ENCODE measurements around the gene STARD13. TPM values are rescaled to one million over a fixed set of nuclear protein-coding genes. Genes with fewer than 3 reads are reported as not detected.

STARD13 gene
- total and polyA plus RNA-seq, 7 experiments from 2014 or later: 0.30 to 1.1 (median 0.73) TPM; not detected in 2

DNA sequence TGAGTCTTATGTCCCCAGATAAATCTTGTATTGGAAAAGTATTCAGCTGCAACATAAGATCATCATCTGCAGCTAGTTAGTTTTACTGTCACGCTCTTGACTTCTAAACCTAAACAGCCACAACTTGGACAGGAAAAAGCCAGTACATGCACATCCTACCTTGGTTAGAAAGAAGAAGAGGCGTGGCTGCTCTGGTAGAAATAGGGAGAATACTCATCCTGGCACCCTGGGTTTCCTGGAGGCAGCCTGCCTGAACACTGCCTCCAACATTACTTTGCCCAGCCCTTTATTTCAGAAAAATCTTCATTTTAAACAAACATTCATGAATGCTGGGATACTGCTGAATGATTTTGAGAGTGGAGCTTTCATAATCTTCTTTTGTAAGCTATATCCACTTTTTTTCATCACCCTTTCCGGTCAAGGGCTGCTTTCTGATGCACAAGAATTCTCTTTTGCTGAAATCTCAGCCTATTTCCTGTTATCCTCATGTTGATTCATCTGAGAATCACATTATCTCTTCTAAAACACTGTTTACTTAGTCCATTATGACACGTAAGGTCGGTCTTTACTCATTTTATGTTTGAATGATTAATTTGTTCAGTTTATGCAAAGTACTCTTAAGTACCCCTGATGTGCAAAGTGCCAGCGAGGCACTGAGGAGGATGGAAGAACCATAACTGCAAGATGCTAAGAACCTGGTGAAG, 55.2 kb downstream of the STARD13 start:
- H3K27me3 Mint-ChIP-seq: peaks cover 0 to 5% (median 4%) of the 10 kb centered on the region in 5 donors
- CTCF ChIA-PET: interaction anchor here (0.6 to 4.3 kb wide), 5 partner anchors 40 to 494 kb away, joined by 3 to 31 read pairs (median 4); no protein-coding TSS in a partner anchor
- no peak for DNase-seq

GRCh38 chr13:33229446-33230177, 55.9 kb downstream of the STARD13 start:
- intact Hi-C loops (cut with micrococcal nuclease): loop anchor here (5.0 to 10.0 kb wide), 2 partner anchors 585 to 642 kb away; partner anchors contain the start of genes PDS5B (in 1 of the 2) and RFC3 (in 1 of the 2)
- Histone ChIP-seq H3K36me3 (ENCODE audit: control insufficient read depth in 2 of 3, insufficient read depth in 3 of 3, low read length in 3 of 3) (no peaks in the 10 kb centered on the region), H3K4me3 (ENCODE audit: low read length) (no peak overlapping the region), H3K9me3 (ENCODE audit: control insufficient read depth in 2 of 3, low read length in 3 of 3) (no peaks in the 10 kb centered on the region), H3K27me3 (ENCODE audit: control insufficient read depth in 2 of 2, insufficient read depth in 2 of 2, low read length in 2 of 2) (no peaks in the 10 kb centered on the region), H3K27ac (ENCODE audit: low read depth, low read length) (no peak overlapping the region), H3K4me1 (ENCODE audit: control insufficient read depth in 2 of 2, insufficient read depth in 2 of 2, low read length in 2 of 2) (peaks cover 0 to 4% of the 10 kb centered on the region in 2 donors)
- ChIA-PET CTCF (interaction anchor here (0.6 to 4.3 kb wide), 5 partner anchors 39 to 495 kb away, joined by 3 to 31 read pairs (median 6); no protein-coding TSS in a partner anchor), POLR2A (no interaction called here)
- no peak overlapping the region for H3K4me3 Mint-ChIP-seq
- no peak for ATAC-seq
- peaks cover 0 to 12% (median 3%) of the 10 kb centered on the region in 5 donors for H3K36me3 Mint-ChIP-seq
- peaks cover 0 to 5% (median 4%) of the 10 kb centered on the region in 5 donors for H3K27me3 Mint-ChIP-seq
- peaks cover 0 to 8% (median 6%) of the 10 kb centered on the region in 7 donors for H3K4me1 Mint-ChIP-seq
- no peak for DNase-seq
- peaks cover 2 to 20% (median 11%) of the 10 kb centered on the region in 11 donors for H3K9me3 Mint-ChIP-seq
- H3K27ac Mint-ChIP-seq: no peak overlapping the region

More for the DNA sequence above, 55.2 kb downstream of the STARD13 start:
- H3K4me3 ChIP-seq (ENCODE audit: low read length): no peak overlapping the region
- no peak for ATAC-seq
- intact Hi-C loops (cut with micrococcal nuclease): no loop called here
- POLR2A ChIA-PET: no interaction called here
- H3K4me1 Mint-ChIP-seq: peaks cover 0 to 8% (median 6%) of the 10 kb centered on the region in 7 donors
- H3K4me3 Mint-ChIP-seq: no peak overlapping the region
- no peaks in the 10 kb centered on the region for H3K9me3 ChIP-seq (ENCODE audit: control insufficient read depth in 2 of 3, low read length in 3 of 3)
- peaks cover 2 to 20% (median 11%) of the 10 kb centered on the region in 11 donors for H3K9me3 Mint-ChIP-seq
- H3K4me1 ChIP-seq (ENCODE audit: control insufficient read depth in 2 of 2, insufficient read depth in 2 of 2, low read length in 2 of 2): peaks cover 0 to 4% of the 10 kb centered on the region in 2 donors
- no peak overlapping the region for H3K27ac ChIP-seq (ENCODE audit: low read depth, low read length)
- no peaks in the 10 kb centered on the region for H3K27me3 ChIP-seq (ENCODE audit: control insufficient read depth in 2 of 2, insufficient read depth in 2 of 2, low read length in 2 of 2)
- no peaks in the 10 kb centered on the region for H3K36me3 ChIP-seq (ENCODE audit: control insufficient read depth in 2 of 3, insufficient read depth in 3 of 3, low read length in 3 of 3)
- peaks cover 0 to 12% (median 3%) of the 10 kb centered on the region in 5 donors for H3K36me3 Mint-ChIP-seq
- H3K27ac Mint-ChIP-seq: no peak overlapping the region

- intact Hi-C loops (cut with micrococcal nuclease): loop anchor here (1.0 to 10.0 kb wide), 8 partner anchors 23 to 1935 kb away; partner anchors contain the start of genes PDS5B (in 1 of the 2) and RFC3 (in 1 of the 2)
- Histone ChIP-seq H3K36me3 (ENCODE audit: control insufficient read depth in 2 of 3, insufficient read depth in 3 of 3, low read length in 3 of 3) (no peaks in the 10 kb centered on the region), H3K4me1 (ENCODE audit: control insufficient read depth in 2 of 2, insufficient read depth in 2 of 2, low read length in 2 of 2) (peaks cover 0 to 4% of the 10 kb centered on the region in 2 donors), H3K4me3 (ENCODE audit: low read length) (no peak overlapping the region), H3K27me3 (ENCODE audit: control insufficient read depth in 2 of 2, insufficient read depth in 2 of 2, low read length in 2 of 2) (no peaks in the 10 kb centered on the region), H3K27ac (ENCODE audit: low read depth, low read length) (no peak overlapping the region), H3K9me3 (ENCODE audit: control insufficient read depth in 2 of 3, low read length in 3 of 3) (no peaks in the 10 kb centered on the region)
- ChIA-PET POLR2A (interaction anchor here (1.5 kb wide), 1 partner anchor 314 kb away, joined by 4 read pairs; no protein-coding TSS in a partner anchor), CTCF (interaction anchor here (0.6 to 4.3 kb wide), 4 partner anchors 9 to 496 kb away, joined by 4 to 31 read pairs (median 6); no protein-coding TSS in a partner anchor)
- Mint-ChIP-seq H3K9me3 (peaks cover 4 to 14% (median 11%) of the 10 kb centered on the region in 11 donors), H3K27ac (peak overlapping the region in 1 of 9 donors; percentile 73), H3K36me3 (peaks cover 0 to 12% (median 4%) of the 10 kb centered on the region in 5 donors), H3K4me1 (peaks cover 0 to 8% (median 6%) of the 10 kb centered on the region in 7 donors), H3K27me3 (peaks cover 0 to 5% (median 4%) of the 10 kb centered on the region in 5 donors), H3K4me3 (no peak overlapping the region)
- DNase-seq (peak in 7 of 9 donors; percentile 4 to 49 (median 37)), ATAC-seq (peak; percentile 75)
Observed at GRCh38 chr13:33228648-33229445, 56.7 kb downstream of the STARD13 start.

DNA sequence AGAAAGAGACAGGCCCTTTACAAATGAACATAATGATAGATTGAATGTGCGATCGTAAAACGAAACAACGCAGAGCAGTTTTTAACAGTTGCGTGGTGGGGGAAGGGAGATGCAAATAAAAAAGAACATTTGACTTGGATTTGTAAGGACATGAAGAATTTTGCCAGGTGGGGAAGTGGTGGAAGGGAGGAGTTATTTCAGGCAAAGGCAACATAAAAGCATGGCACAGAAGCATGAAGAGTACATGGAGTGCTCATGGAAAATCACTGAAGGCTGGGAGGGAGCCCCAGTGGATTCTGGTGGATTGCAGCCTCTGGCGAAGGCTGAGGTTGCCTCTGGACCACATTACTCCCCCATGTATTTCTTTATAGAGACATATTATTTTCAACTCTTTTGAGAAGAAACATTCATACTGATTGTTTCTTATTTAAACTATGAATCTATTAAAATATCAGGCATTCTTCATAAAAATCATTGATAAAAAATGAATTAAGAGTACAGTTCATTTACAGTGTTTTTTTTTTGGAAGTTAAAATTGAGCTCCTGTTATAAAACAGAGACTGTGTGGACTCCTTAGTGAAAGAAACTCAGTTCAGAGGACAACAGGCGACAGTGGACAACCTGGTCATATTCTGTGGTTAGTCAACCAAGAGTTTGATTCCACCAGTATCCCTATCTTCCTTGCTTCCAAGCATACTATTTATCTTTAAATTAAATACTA, 57.5 kb downstream of the STARD13 start:
- ChIA-PET POLR2A (interaction anchor here (1.5 kb wide), 1 partner anchor 315 kb away, joined by 4 read pairs; no protein-coding TSS in a partner anchor), CTCF (interaction anchor here (0.6 to 4.3 kb wide), 6 partner anchors 12 to 506 kb away, joined by 3 to 31 read pairs (median 3); no protein-coding TSS in a partner anchor)
- Histone ChIP-seq H3K27ac (ENCODE audit: low read depth, low read length) (no peak overlapping the region), H3K4me3 (ENCODE audit: low read length) (no peak overlapping the region), H3K9me3 (ENCODE audit: control insufficient read depth in 2 of 3, low read length in 3 of 3) (no peaks in the 10 kb centered on the region), H3K4me1 (ENCODE audit: control insufficient read depth in 2 of 2, insufficient read depth in 2 of 2, low read length in 2 of 2) (peaks cover 0 to 4% of the 10 kb centered on the region in 2 donors), H3K36me3 (ENCODE audit: control insufficient read depth in 2 of 3, insufficient read depth in 3 of 3, low read length in 3 of 3) (no peaks in the 10 kb centered on the region), H3K27me3 (ENCODE audit: control insufficient read depth in 2 of 2, insufficient read depth in 2 of 2, low read length in 2 of 2) (no peaks in the 10 kb centered on the region)
- intact Hi-C loops (cut with micrococcal nuclease): loop anchor here (1.0 to 10.0 kb wide), 8 partner anchors 22 to 1936 kb away; partner anchors contain the start of genes PDS5B (in 1 of the 2) and RFC3 (in 1 of the 2)
- no peak overlapping the region for H3K27ac Mint-ChIP-seq
- H3K4me1 Mint-ChIP-seq: peaks cover 0 to 8% (median 6%) of the 10 kb centered on the region in 7 donors
- H3K9me3 Mint-ChIP-seq: peaks cover 2 to 9% (median 7%) of the 10 kb centered on the region in 11 donors
- ATAC-seq: no peak
- peaks cover 0 to 5% (median 4%) of the 10 kb centered on the region in 5 donors for H3K27me3 Mint-ChIP-seq
- DNase-seq: no peak
- peaks cover 0 to 7% (median 4%) of the 10 kb centered on the region in 5 donors for H3K36me3 Mint-ChIP-seq
- no peak overlapping the region for H3K4me3 Mint-ChIP-seq

DNA sequence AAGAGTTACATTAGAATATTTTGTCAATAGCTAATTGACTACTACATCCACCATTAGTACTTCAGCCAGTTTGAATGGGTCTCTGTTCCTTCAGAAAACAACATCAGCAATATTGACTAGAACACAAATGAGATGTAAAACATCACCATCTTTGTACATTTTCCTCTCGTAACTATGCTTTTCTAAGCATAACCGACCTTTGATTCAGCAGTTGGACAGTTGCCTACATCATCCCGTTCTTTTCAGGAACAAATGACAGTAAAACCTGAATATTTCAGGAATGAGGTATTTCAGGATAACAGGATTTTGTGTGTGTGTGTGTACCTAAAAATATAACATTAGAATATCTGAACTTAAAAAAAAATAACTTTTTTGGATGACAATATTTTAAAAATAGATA, 60.9 kb downstream of the STARD13 start:
- DNase-seq (no peak), ATAC-seq (no peak)
- H3K4me3 ChIP-seq (ENCODE audit: low read length): no peak overlapping the region
- Mint-ChIP-seq H3K36me3 (peaks cover 0 to 6% (median 0%) of the 10 kb centered on the region in 5 donors), H3K9me3 (peaks cover 0 to 5% (median 0%) of the 10 kb centered on the region in 11 donors), H3K27ac (no peak overlapping the region), H3K4me3 (no peak overlapping the region), H3K4me1 (peaks cover 0 to 11% (median 6%) of the 10 kb centered on the region in 7 donors), H3K27me3 (peaks cover 0 to 5% (median 4%) of the 10 kb centered on the region in 5 donors)
- H3K4me1 ChIP-seq (ENCODE audit: control insufficient read depth in 2 of 2, insufficient read depth in 2 of 2, low read length in 2 of 2): peaks cover 0 to 4% of the 10 kb centered on the region in 2 donors
- H3K36me3 ChIP-seq (ENCODE audit: control insufficient read depth in 2 of 3, insufficient read depth in 3 of 3, low read length in 3 of 3): no peaks in the 10 kb centered on the region
- CTCF ChIA-PET: interaction anchor here (2.2 kb wide), 1 partner anchor 500 kb away, joined by 5 read pairs; no protein-coding TSS in a partner anchor
- intact Hi-C loops (cut with micrococcal nuclease): loop anchor here (5.0 to 10.0 kb wide), 2 partner anchors 590 to 637 kb away; partner anchors contain the start of genes PDS5B (in 1 of the 2) and RFC3 (in 1 of the 2)
- no peaks in the 10 kb centered on the region for H3K9me3 ChIP-seq (ENCODE audit: control insufficient read depth in 2 of 3, low read length in 3 of 3)
- H3K27ac ChIP-seq (ENCODE audit: low read depth, low read length): no peak overlapping the region
- H3K27me3 ChIP-seq (ENCODE audit: control insufficient read depth in 2 of 2, insufficient read depth in 2 of 2, low read length in 2 of 2): no peaks in the 10 kb centered on the region
- POLR2A ChIA-PET: no interaction called here

Measured in naive thymus-derived CD4-positive, alpha-beta T cell (primary cell).